CD4-positive, alpha-beta T cell (primary cell): ENCODE data around the gene SLC22A5. TPM values are rescaled to one million over a fixed set of nuclear protein-coding genes. Genes with fewer than 3 reads are reported as not detected.
A peak's percentile ranks its signal among the peaks of the same experiment; 100 is the strongest.

ENCODE experiments used
- ATAC-seq: fragments of 200-7000 bp; cut with Tn5 transposase; one replicate; pipeline ENCODE4 v1.10.0; 2022; ENCODE audit warnings: mild to moderate bottlenecking; ENCODE audit not compliant: poor library complexity
- CTCF ChIA-PET: fragments of 350-600 bp; sonication (Branson Sonifier 250); formaldehyde crosslinking; loops from one replicate; lab custom pipeline; 2021; ENCODE audit warnings: antibody characterized with exemption, inconsistent platforms; lab: Charles Lee
- POLR2A ChIA-PET: fragments of 350-600 bp; sonication (Branson Sonifier 250); formaldehyde crosslinking; loops from one replicate; lab custom pipeline; 2021; ENCODE audit warnings: antibody characterized with exemption, inconsistent platforms; lab: Charles Lee
- DNase-seq, 14 experiments: peaks; one replicate each; pipeline ENCODE4 v3.0.0-alpha.2; 2013 to 2020; ENCODE audit warnings: mixed read lengths in 2 of 14
- H3K27ac ChIP-seq, 2 donors: one replicate each; pipeline versions ENCODE4 v1.5.1 to v1.7.0; 2013; ENCODE audit warnings: low read length in 2 of 2, low read depth in 1 of 2, mild to moderate bottlenecking in 1 of 2
- H3K27me3 ChIP-seq, 2 experiments: 1 replicate in 1 of 2; 2 replicates in 1 of 2; pipeline versions ENCODE4 v1.6.1 to v1.7.0; 2013; ENCODE audit warnings: low read length in 2 of 2, control low read depth in 1 of 2, mild to moderate bottlenecking in 1 of 2, moderate library complexity in 1 of 2; ENCODE audit not compliant: insufficient read depth in 2 of 2, control insufficient read depth in 1 of 2
- H3K36me3 ChIP-seq: one replicate; pipeline ENCODE4 v1.6.1; 2013; ENCODE audit warnings: low read length, control low read depth; ENCODE audit not compliant: insufficient read depth
- H3K4me1 ChIP-seq: one replicate; pipeline ENCODE4 v1.6.1; 2013; ENCODE audit warnings: low read length, control low read depth; ENCODE audit not compliant: insufficient read depth
- H3K4me3 ChIP-seq: one replicate; pipeline ENCODE4 v1.5.1; 2013; ENCODE audit warnings: mild to moderate bottlenecking, low read length, moderate library complexity
- H3K9me3 ChIP-seq, 2 experiments: 1 replicate in 1 of 2; 2 replicates in 1 of 2; pipeline versions ENCODE4 v1.6.1 to v1.7.0; 2013; ENCODE audit warnings: low read length in 2 of 2, mild to moderate bottlenecking in 2 of 2, control low read depth in 1 of 2, moderate library complexity in 1 of 2; ENCODE audit not compliant: control insufficient read depth in 1 of 2, insufficient read depth in 1 of 2
- H3K27ac Mint-ChIP-seq: one replicate; pipeline ENCODE4 v1.8.0; 2020; ENCODE audit warnings: mixed read lengths
- H3K27me3 Mint-ChIP-seq: one replicate; pipeline ENCODE4 v1.8.0; 2021; ENCODE audit warnings: mixed read lengths
- H3K36me3 Mint-ChIP-seq: one replicate; pipeline ENCODE4 v1.8.0; 2021; ENCODE audit warnings: low read depth, mixed read lengths
- H3K4me1 Mint-ChIP-seq: one replicate; pipeline ENCODE4 v1.8.0; 2021; ENCODE audit warnings: low read depth, mixed read lengths
- H3K4me3 Mint-ChIP-seq: one replicate; pipeline ENCODE4 v1.8.0; 2020; ENCODE audit warnings: mild to moderate bottlenecking, mixed read lengths
- H3K9me3 Mint-ChIP-seq: one replicate; pipeline ENCODE4 v1.8.0; 2020; ENCODE audit warnings: mixed read lengths
- intact Hi-C, 2 experiments: fragments of 100-400 bp; cut with DNase I in 1 of 2; cut with micrococcal nuclease in 1 of 2; formaldehyde crosslinking; loops; one replicate each; pipeline versions ENCODE4 v1.15.1 to v1.9.0; 2023 to 2025; cut with DNase I, micrococcal nuclease
- microRNA-seq: library from miRNA; unstranded; fragments of <30 nt; microRNA quantifications from one replicate; pipeline ENCODE4 v1.2.0, GENCODE V29; 2021; ENCODE audit warnings: borderline microRNAs expressed, borderline replicate concordance
- total RNA-seq, 174 experiments: library from RNA in 2 of 174; stranded (reverse) in 2 of 174; gene quantifications; one replicate each; pipeline ENCODE4 v1.2.3 and lab custom pipeline; 2021 to 2026
- TF ChIP-seq, protein P1 (sequence below): fragments of 200-600 bp; IDR thresholded peaks from one replicate; pipeline ENCODE4 v1.8.0; 2022; ENCODE audit warnings: antibody characterized with exemption, mild to moderate bottlenecking

Gene SLC22A5
- total RNA-seq, 2 experiments from 2014 or later: 4.3 to 4.5 TPM

- intact Hi-C loops: loop anchor here in 1 of 2 experiments (2.0 kb wide), 1 partner anchor 16 kb away; no protein-coding TSS in a partner anchor
- Histone ChIP-seq H3K27ac (peak overlapping the region; percentile 58 to 72), H3K9me3 (no peaks in the 10 kb centered on the region), H3K4me3 (no peak overlapping the region), H3K4me1 (peaks cover 92% of the 10 kb centered on the region), H3K36me3 (peaks cover 30% of the 10 kb centered on the region), H3K27me3 (no peaks in the 10 kb centered on the region)
- Mint-ChIP-seq H3K27ac (peak overlapping the region; percentile 90), H3K36me3 (peaks cover 37% of the 10 kb centered on the region), H3K27me3 (no peaks in the 10 kb centered on the region), H3K4me3 (no peak overlapping the region), H3K4me1 (peaks cover 95% of the 10 kb centered on the region), H3K9me3 (no peaks in the 10 kb centered on the region)
- ChIA-PET POLR2A (interaction anchor here (1.0 to 20.0 kb wide), 8 partner anchors 9 to 69 kb away, joined by 3 to 645 read pairs (median 22); partner anchors contain the start of genes IRF1 and SLC22A5), CTCF (interaction anchor here (1.0 to 2.3 kb wide), 6 partner anchors 19 to 62 kb away, joined by 4 to 7 read pairs (median 4); partner anchors contain the start of gene IRF1)
- no peak for DNase-seq
- TF ChIP-seq, protein P1, sequence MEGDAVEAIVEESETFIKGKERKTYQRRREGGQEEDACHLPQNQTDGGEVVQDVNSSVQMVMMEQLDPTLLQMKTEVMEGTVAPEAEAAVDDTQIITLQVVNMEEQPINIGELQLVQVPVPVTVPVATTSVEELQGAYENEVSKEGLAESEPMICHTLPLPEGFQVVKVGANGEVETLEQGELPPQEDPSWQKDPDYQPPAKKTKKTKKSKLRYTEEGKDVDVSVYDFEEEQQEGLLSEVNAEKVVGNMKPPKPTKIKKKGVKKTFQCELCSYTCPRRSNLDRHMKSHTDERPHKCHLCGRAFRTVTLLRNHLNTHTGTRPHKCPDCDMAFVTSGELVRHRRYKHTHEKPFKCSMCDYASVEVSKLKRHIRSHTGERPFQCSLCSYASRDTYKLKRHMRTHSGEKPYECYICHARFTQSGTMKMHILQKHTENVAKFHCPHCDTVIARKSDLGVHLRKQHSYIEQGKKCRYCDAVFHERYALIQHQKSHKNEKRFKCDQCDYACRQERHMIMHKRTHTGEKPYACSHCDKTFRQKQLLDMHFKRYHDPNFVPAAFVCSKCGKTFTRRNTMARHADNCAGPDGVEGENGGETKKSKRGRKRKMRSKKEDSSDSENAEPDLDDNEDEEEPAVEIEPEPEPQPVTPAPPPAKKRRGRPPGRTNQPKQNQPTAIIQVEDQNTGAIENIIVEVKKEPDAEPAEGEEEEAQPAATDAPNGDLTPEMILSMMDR: no peak
- ATAC-seq: no peak
These were observed 69.4 kb downstream of the SLC22A5 start for GRCh38 chr5:132438917-132439316.

GRCh38 chr5:132439521-132440089 lies 70.1 kb downstream of the SLC22A5 start:
- POLR2A ChIA-PET: interaction anchor here (1.0 to 20.0 kb wide), 6 partner anchors 11 to 56 kb away, joined by 3 to 645 read pairs (median 34); partner anchors contain the start of gene IRF1

GRCh38 chr5:132444061-132444460 lies 74.6 kb downstream of the SLC22A5 start:
- H3K4me1 Mint-ChIP-seq: peaks cover 92% of the 10 kb centered on the region
- Histone ChIP-seq H3K36me3 (peaks cover 59% of the 10 kb centered on the region), H3K4me1 (peaks cover 85% of the 10 kb centered on the region), H3K27me3 (no peaks in the 10 kb centered on the region), H3K4me3 (no peak overlapping the region), H3K27ac (no peak overlapping the region), H3K9me3 (no peaks in the 10 kb centered on the region)
- CTCF ChIA-PET: interaction anchor here (0.9 to 1.0 kb wide), 2 partner anchors 20 to 52 kb away, joined by 3 read pairs; no protein-coding TSS in a partner anchor
- H3K9me3 Mint-ChIP-seq: no peaks in the 10 kb centered on the region
- ATAC-seq (no peak), DNase-seq (no peak)
- TF ChIP-seq, protein P1: no peak
- H3K27me3 Mint-ChIP-seq: no peaks in the 10 kb centered on the region
- peaks cover 52% of the 10 kb centered on the region for H3K36me3 Mint-ChIP-seq
- POLR2A ChIA-PET: interaction anchor here (0.7 to 1.6 kb wide), 4 partner anchors 29 to 47 kb away, joined by 3 to 11 read pairs (median 3); partner anchors contain the start of gene IRF1
- intact Hi-C loops: no loop called here
- no peak overlapping the region for H3K4me3 Mint-ChIP-seq
- no peak overlapping the region for H3K27ac Mint-ChIP-seq

More at GRCh38 chr5:132439521-132440089, 70.1 kb downstream of the SLC22A5 start:
- no peaks in the 10 kb centered on the region for H3K27me3 Mint-ChIP-seq
- peaks cover 37% of the 10 kb centered on the region for H3K36me3 Mint-ChIP-seq
- peaks cover 95% of the 10 kb centered on the region for H3K4me1 Mint-ChIP-seq
- CTCF ChIA-PET: interaction anchor here (0.7 to 2.3 kb wide), 6 partner anchors 18 to 61 kb away, joined by 3 to 7 read pairs (median 4); partner anchors contain the start of gene IRF1
- H3K4me3 Mint-ChIP-seq: no peak overlapping the region
- intact Hi-C loops: loop anchor here in 1 of 2 experiments (2.0 kb wide), 1 partner anchor 15 kb away; no protein-coding TSS in a partner anchor
- DNase-seq (peak in 2 of 14 experiments; percentile 66 to 74), ATAC-seq (no peak)
- peak overlapping the region; percentile 90 for H3K27ac Mint-ChIP-seq
- peaks cover 94% of the 10 kb centered on the region for H3K4me1 ChIP-seq
- H3K9me3 ChIP-seq: no peaks in the 10 kb centered on the region
- H3K27me3 ChIP-seq: no peaks in the 10 kb centered on the region
- TF ChIP-seq, protein P1: no peak
- peaks cover 36% of the 10 kb centered on the region for H3K36me3 ChIP-seq
- no peak overlapping the region for H3K4me3 ChIP-seq
- H3K27ac ChIP-seq: peak overlapping the region in 1 of 2 donors; percentile 72
- H3K9me3 Mint-ChIP-seq: no peaks in the 10 kb centered on the region

Small RNA genes lying within 50 kb of the gene (microRNA-seq; reads per million reads assigned to microRNA genes)
- not detected for gene MIR3936

Other genes starting within 250 kb of the SLC22A5 start
- gene P4HA2, start 141.9 kb upstream of the SLC22A5 start, total RNA-seq: not detected
- not detected for gene PDLIM4, start 112.0 kb upstream of the SLC22A5 start, total RNA-seq
- under 1 TPM; 0.16 to 0.22 TPM for gene SLC22A4, start 75.3 kb upstream of the SLC22A5 start, total RNA-seq
- gene IRF1, start 121.1 kb downstream of the SLC22A5 start, total RNA-seq: 1,000 to 10,000 TPM; 1,212 to 1,234 TPM
- not detected for gene IL5, start 173.8 kb downstream of the SLC22A5 start, total RNA-seq
- gene RAD50, start 187.3 kb downstream of the SLC22A5 start, total RNA-seq: 10 to 100 TPM; 12.7 to 13.4 TPM